Heart right ventricle (tissue), 16 donors: Measurements from ENCODE around the gene FGR. TPM values are rescaled to one million over a fixed set of nuclear protein-coding genes. Genes with fewer than 3 reads are reported as not detected.

Source experiments
- ATAC-seq, 8 donors: fragments of 200-7000 bp; cut with Tn5 transposase; one replicate each; pipeline ENCODE4 v1.9.1; 2020; ENCODE audit warnings: mild to moderate bottlenecking in 8 of 8, moderate library complexity in 8 of 8, moderate number of reproducible peaks in 1 of 8
- DNase-seq, 2 donors: peaks; one replicate each; pipeline ENCODE4 v3.0.0-alpha.2; 2020
- H3K27ac ChIP-seq, 10 donors: fragments of 200-600 bp; sonication (generic) in 2 of 10; one replicate each; pipeline versions ENCODE4 v1.5.0 to v1.8.0; 2020 to 2022; ENCODE audit warnings: mild to moderate bottlenecking in 3 of 10
- H3K27me3 ChIP-seq, 7 donors: fragments of 200-600 bp; one replicate each; pipeline ENCODE4 v1.8.0; 2021 to 2022; ENCODE audit warnings: mild to moderate bottlenecking in 2 of 7
- H3K36me3 ChIP-seq, 9 donors: fragments of 200-600 bp; sonication (generic) in 1 of 9; one replicate each; pipeline versions ENCODE4 v1.5.0 to v1.8.0; 2020 to 2022; ENCODE audit warnings: mild to moderate bottlenecking in 2 of 9
- H3K4me1 ChIP-seq, 9 donors: fragments of 200-600 bp; sonication (generic) in 1 of 9; one replicate each; pipeline versions ENCODE4 v1.5.0 to v1.8.0; 2020 to 2022; ENCODE audit warnings: mild to moderate bottlenecking in 4 of 9
- H3K4me3 ChIP-seq, 10 donors: fragments of 200-600 bp; sonication (generic) in 2 of 10; one replicate each; pipeline versions ENCODE4 v1.5.0 to v1.8.0; 2020 to 2022; ENCODE audit warnings: mild to moderate bottlenecking in 7 of 10, moderate library complexity in 2 of 10
- H3K9me3 ChIP-seq, 11 donors: fragments of 200-600 bp in 10 of 11; sonication (generic) in 2 of 11; one replicate each; pipeline versions ENCODE4 v1.5.0 to v1.8.0; 2013 to 2022; ENCODE audit warnings: mild to moderate bottlenecking in 2 of 11, control low read depth in 1 of 11, moderate library complexity in 1 of 11
- WGBS, 2 donors: extraction: QIAGEN DNeasy Blood & Tissue Kit; methylation state at CpG; one replicate each; pipeline ENCODE4 v1.1.7; 2013; ENCODE audit warnings: inconsistent platforms in 1 of 2; 5-methylcytosine and 5-hydroxymethylcytosine counted together
- intact Hi-C, 10 donors: fragments of 100-400 bp; cut with DNase I; formaldehyde crosslinking; loops; one replicate each; pipeline versions ENCODE4 v1.11.1 to v1.14.2; 2022
- polyA plus RNA-seq, 2 donors: library from polyadenylated mRNA; stranded (reverse); fragments of 200-250 nt; gene quantifications; one replicate each; pipeline ENCODE4 v1.2.3, GENCODE V29; 2013
- total RNA-seq, 10 donors: library from RNA; stranded (reverse); fragmentation: NEBNext Ultra II Directional in 3 of 10; extraction: Animal tissue kit (Norgen Biotek cat#: 25700) in 3 of 10; gene quantifications; one replicate each; pipeline versions ENCODE4 v1.2.1 to v1.2.4, GENCODE V29; 2021 to 2023
- TF ChIP-seq, protein P1 (sequence below), 9 donors: fragments of 200-600 bp; sonication (generic) in 2 of 9; IDR thresholded peaks; one replicate each; pipeline versions ENCODE4 v1.5.0 to v1.8.0; 2021 to 2022; ENCODE audit warnings: antibody characterized with exemption in 9 of 9, mild to moderate bottlenecking in 5 of 9, moderate library complexity in 1 of 9
- donor health status: Arrhythmogenic right ventricular cardiomyopathy.
- donor health status: ischemic (EF 13 %, LVEDD 7.1; RV severe dilation, severe dysfunction).
- donor health status: healthy with polysubstance abuse.
- donor health status: DM: no; HTN: yes; CAD: no.
- donor health status: DM: no; HTN: no; CAD: no.
- donor health status: ischemic (EF 25% LVEDD 6.9; RV normal size, moderate dysfunction).
- donor health status: ischemic (EF 25% LVEDD 5.7; RV mildly dilated, moderate dysfunction).
- donor health status: healthy.
- donor health status: DM: yes; HTN: yes; CAD: no.
- donor health status: Ischemic cardiomyopathy.
- donor health status: ischemic (EF 35%, LVEDD 5.7; RV mildly dilated, moderate dysfunction).
- donor health status: nonischemic (EF 11% LVEDD 7.7; RV severe dilation, severe dysfunction).
- donor health status: DM: yes; HTN: yes; CAD: no.
- donor health status: PGD.
- donor health status: ischemic (EF 29% LVEDD 5.4; RV normal size, mild dysfunction).
- donor health status: nonischemic (EF 23%, LVEDD 6.1; RV moderate dilation, normal function).

Gene FGR
- total and polyA plus RNA-seq, 12 donors = 1.4 to 11.0 (median 3.2) TPM

GRCh38 chr1:27576806-27577227 is 58.2 kb downstream of the FGR start:
- peak in 4 of 8 donors; percentile 0 to 9 (median 1) for ATAC-seq

DNA sequence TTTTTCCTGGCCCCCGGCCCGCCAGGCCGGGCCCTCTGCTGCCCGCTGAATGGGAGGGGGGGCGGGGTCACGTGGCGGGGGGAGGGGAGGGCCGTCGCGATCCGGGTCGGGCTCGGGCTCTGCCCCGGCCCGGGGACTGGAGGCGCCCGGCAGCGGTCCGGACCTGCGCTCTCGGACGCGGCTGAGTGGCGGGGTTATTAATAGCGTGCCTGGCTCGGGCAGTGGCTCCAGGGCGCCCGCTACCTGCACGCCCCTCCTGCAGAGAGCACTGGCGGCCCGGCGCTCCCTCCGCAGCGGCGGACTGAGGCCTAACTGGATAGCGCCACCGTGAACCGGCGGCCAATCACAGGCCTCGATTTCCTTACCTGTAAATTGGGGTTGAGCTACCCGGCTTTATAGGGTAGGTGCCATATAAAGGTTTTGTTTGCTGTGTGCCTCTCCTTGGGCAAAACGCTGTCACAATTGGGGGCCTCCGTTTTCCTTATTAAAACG is 59.1 kb downstream of the FGR start:
- H3K9me3 ChIP-seq = no peaks in the 10 kb centered on the region
- H3K36me3 ChIP-seq = no peaks in the 10 kb centered on the region
- 3 to 5% methylated on average over 31 to 43 of the region's 44 CpGs for WGBS, 2 donors
- DNase-seq = peak; percentile 82 to 84
- peak overlapping the region; percentile 73 to 98 (median 93) for H3K27ac ChIP-seq
- H3K4me3 ChIP-seq = peak overlapping the region; percentile 28 to 57 (median 51)
- TF ChIP-seq, protein P1, sequence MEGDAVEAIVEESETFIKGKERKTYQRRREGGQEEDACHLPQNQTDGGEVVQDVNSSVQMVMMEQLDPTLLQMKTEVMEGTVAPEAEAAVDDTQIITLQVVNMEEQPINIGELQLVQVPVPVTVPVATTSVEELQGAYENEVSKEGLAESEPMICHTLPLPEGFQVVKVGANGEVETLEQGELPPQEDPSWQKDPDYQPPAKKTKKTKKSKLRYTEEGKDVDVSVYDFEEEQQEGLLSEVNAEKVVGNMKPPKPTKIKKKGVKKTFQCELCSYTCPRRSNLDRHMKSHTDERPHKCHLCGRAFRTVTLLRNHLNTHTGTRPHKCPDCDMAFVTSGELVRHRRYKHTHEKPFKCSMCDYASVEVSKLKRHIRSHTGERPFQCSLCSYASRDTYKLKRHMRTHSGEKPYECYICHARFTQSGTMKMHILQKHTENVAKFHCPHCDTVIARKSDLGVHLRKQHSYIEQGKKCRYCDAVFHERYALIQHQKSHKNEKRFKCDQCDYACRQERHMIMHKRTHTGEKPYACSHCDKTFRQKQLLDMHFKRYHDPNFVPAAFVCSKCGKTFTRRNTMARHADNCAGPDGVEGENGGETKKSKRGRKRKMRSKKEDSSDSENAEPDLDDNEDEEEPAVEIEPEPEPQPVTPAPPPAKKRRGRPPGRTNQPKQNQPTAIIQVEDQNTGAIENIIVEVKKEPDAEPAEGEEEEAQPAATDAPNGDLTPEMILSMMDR (IDR thresholded peaks at IDR 0.05) = peak in 4 of 9 donors; percentile 16 to 58 (median 50)
- peaks cover 65 to 96% (median 84%) of the 10 kb centered on the region in 9 donors for H3K4me1 ChIP-seq
- H3K27me3 ChIP-seq = peaks cover 0 to 20% (median 0%) of the 10 kb centered on the region in 7 donors
- peak; percentile 74 to 89 (median 76) for ATAC-seq
- intact Hi-C loops = loop anchor here in 1 of 10 donors (2.0 kb wide), 1 partner anchor 19 kb away; no protein-coding TSS in a partner anchor

More at GRCh38 chr1:27576806-27577227, 58.2 kb downstream of the FGR start:
- intact Hi-C loops = loop anchor here in 1 of 10 donors (2.0 kb wide), 1 partner anchor 18 kb away; no protein-coding TSS in a partner anchor
- TF ChIP-seq, protein P1 (IDR thresholded peaks at IDR 0.05) = no peak
- peaks cover 59 to 96% (median 84%) of the 10 kb centered on the region in 9 donors for H3K4me1 ChIP-seq
- H3K27ac ChIP-seq = peak overlapping the region; percentile 73 to 98 (median 93)
- no peak for DNase-seq
- H3K4me3 ChIP-seq = peak overlapping the region in 1 of 10 donors; percentile 52
- peaks cover 0 to 20% (median 0%) of the 10 kb centered on the region in 7 donors for H3K27me3 ChIP-seq
- WGBS, 2 donors = 46 to 52% methylated on average over 7 of the region's 7 CpGs
- no peaks in the 10 kb centered on the region for H3K9me3 ChIP-seq
- no peaks in the 10 kb centered on the region for H3K36me3 ChIP-seq

GRCh38 chr1:27574871-27575831 is 59.8 kb downstream of the FGR start:
- TF ChIP-seq, protein P1 (IDR thresholded peaks at IDR 0.05) = peak in 7 of 9 donors; percentile 29 to 58 (median 37)
- 3 to 5% methylated on average over 70 to 83 of the region's 83 CpGs for WGBS, 2 donors
- peaks cover 0 to 20% (median 0%) of the 10 kb centered on the region in 7 donors for H3K27me3 ChIP-seq
- H3K9me3 ChIP-seq = no peaks in the 10 kb centered on the region
- intact Hi-C loops = no loop called here
- ATAC-seq = peak; percentile 51 to 83 (median 66)
- H3K4me1 ChIP-seq = peaks cover 67 to 96% (median 84%) of the 10 kb centered on the region in 9 donors
- peak; percentile 84 to 85 for DNase-seq
- peak overlapping the region; percentile 73 to 98 (median 93) for H3K27ac ChIP-seq
- no peaks in the 10 kb centered on the region for H3K36me3 ChIP-seq
- H3K4me3 ChIP-seq = peak overlapping the region; percentile 28 to 57 (median 51)
